Lower leg skin (tissue), 3 donors: ENCODE data around the gene CC2D2B.

ENCODE experiments used
- CTCF ChIP-seq, 3 donors: fragments of 450-650 bp; IDR thresholded peaks; one replicate each; pipeline ENCODE4 v1.5.1; 2016; ENCODE audit warnings: antibody characterized with exemption in 3 of 3, mild to moderate bottlenecking in 3 of 3, moderate library complexity in 2 of 3
- POLR2A ChIP-seq, 2 donors: fragments of 450-650 bp; IDR thresholded peaks; one replicate each; pipeline ENCODE4 v1.6.1; 2016 to 2017; ENCODE audit warnings: antibody characterized with exemption in 2 of 2, mild to moderate bottlenecking in 1 of 2, moderate library complexity in 1 of 2

- TF ChIP-seq POLR2A (IDR thresholded peaks at IDR 0.05) (no peak), CTCF (IDR thresholded peaks at IDR 0.05) (no peak)
Observed at GRCh38 chr10:95909561-95909960, 1.8 kb downstream of the CC2D2B start.
